ENCODE measurements around the gene MAP3K5.

The MAP3K5 gene

DNA sequence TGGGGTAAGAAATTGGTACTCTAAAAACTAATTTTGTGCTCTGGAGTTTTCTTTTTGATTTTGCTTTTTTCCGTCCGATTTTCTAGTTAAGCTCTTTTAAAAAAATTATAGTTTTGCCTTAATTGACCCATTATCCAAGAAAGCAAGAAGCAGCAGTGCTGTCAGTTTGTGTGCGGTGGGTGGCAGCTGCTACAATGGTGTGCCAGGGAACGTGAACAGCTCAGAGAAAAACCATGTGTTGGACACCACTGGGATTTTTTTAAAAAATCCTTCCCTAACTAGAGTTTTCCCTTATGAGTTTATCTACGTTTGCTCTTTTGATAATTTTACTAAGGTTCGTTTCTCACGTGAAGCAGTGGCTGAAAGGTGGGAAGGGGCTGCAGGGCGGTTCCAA, 8.0 kb downstream of the MAP3K5 start:
- H2AK5ac ChIP-seq (ENCODE audit: low read length, severe bottlenecking), result no peak overlapping the region
- no peak overlapping the region for H4K8ac ChIP-seq (ENCODE audit: low read length)
- 96% methylated on average over 8 of the region's 8 CpGs for WGBS
- H3K9me3 ChIP-seq (ENCODE audit: control insufficient read depth, low read length), result no peaks in the 10 kb centered on the region
- no peak overlapping the region for H2BK12ac ChIP-seq (ENCODE audit: low read length in 2 of 2)
- H3K18ac ChIP-seq (ENCODE audit: low read depth in 1 of 2, low read length in 2 of 2), result no peak overlapping the region
- no peak overlapping the region for H3K4me2 ChIP-seq (ENCODE audit: low read length, poor library complexity, severe bottlenecking)
- H3K79me1 ChIP-seq (replicated peaks; ENCODE audit: low read length, poor library complexity, severe bottlenecking), result peaks cover 24% of the 10 kb centered on the region
- no peak overlapping the region for H3K4me3 ChIP-seq (ENCODE audit: insufficient read depth in 1 of 2, low read depth in 1 of 2, low read length in 2 of 2)
- no peak overlapping the region for H2AFZ ChIP-seq (ENCODE audit: low read depth, low read length)
- H4K91ac ChIP-seq (ENCODE audit: low read length), result no peak overlapping the region
- H3K4ac ChIP-seq (ENCODE audit: low read depth in 1 of 2, low read length in 2 of 2), result no peak overlapping the region
- no peak overlapping the region for H3K14ac ChIP-seq (ENCODE audit: low read length in 2 of 2)
- H3K27ac ChIP-seq (ENCODE audit: low read length, poor library complexity, severe bottlenecking), result no peak overlapping the region
- H3K27me3 ChIP-seq (ENCODE audit: control insufficient read depth in 1 of 2, insufficient read depth in 1 of 2, low read length in 2 of 2), result no peaks in the 10 kb centered on the region
- no peak overlapping the region for H3K9ac ChIP-seq (ENCODE audit: low read length)
- H3K23ac ChIP-seq (ENCODE audit: low read length in 2 of 2), result no peak overlapping the region
- no peaks in the 10 kb centered on the region for H3K36me3 ChIP-seq (ENCODE audit: control insufficient read depth in 1 of 2, insufficient read depth in 2 of 2, low read depth in 1 of 2, low read length in 2 of 2)
- no peak overlapping the region for H2BK5ac ChIP-seq (ENCODE audit: low read depth, low read length, poor library complexity, severe bottlenecking)
- no peak for DNase-seq
- H2BK120ac ChIP-seq (ENCODE audit: low read depth, low read length), result no peak overlapping the region
- no peak overlapping the region for H2BK15ac ChIP-seq (ENCODE audit: low read depth, poor library complexity, severe bottlenecking)
- H3K4me1 ChIP-seq (ENCODE audit: control insufficient read depth, insufficient read depth, low read depth, low read length), result peaks cover 8% of the 10 kb centered on the region

DNA sequence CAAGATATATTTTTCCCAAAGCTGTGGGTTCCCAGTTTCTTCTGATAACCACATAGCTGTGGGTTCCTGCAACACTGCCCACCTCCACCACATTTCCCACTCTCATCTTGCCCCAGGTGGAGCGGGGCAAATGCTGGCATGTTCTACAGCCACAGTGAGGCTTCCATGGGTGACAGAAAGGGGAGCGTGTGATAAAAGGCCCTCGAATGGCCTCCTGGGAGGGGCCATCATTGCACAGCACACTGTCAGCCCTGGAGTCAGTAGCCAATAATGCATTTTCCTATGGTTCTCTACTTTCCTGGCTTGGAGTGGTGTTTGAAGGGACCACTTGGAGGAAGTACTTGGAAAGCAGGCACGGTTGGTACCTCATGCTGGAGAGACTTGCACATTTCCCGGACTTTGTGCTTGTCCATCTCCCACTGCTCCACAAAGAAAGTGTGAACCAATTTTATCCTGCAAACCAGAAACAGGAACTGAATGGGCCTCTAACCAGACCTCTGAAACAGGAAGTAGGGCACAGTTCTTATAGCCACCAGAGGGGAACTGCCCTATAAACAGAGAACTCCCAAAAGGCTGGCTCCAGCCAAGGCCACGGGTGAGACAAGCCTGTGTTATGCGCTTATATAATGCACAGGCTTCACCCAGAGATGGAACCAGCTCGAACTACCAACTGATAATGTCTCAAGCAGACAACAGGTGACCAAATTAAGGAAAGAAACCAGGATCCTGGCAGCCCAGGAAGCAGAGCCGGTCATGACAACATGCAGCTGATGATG, 8.6 kb downstream of the MAP3K5 start:
- H3K9me3 ChIP-seq (ENCODE audit: control insufficient read depth, low read length), result no peaks in the 10 kb centered on the region
- no peaks in the 10 kb centered on the region for H3K36me3 ChIP-seq (ENCODE audit: control insufficient read depth in 1 of 2, insufficient read depth in 2 of 2, low read depth in 1 of 2, low read length in 2 of 2)
- no peaks in the 10 kb centered on the region for H3K27me3 ChIP-seq (ENCODE audit: control insufficient read depth in 1 of 2, insufficient read depth in 1 of 2, low read length in 2 of 2)
- no peak overlapping the region for H2BK15ac ChIP-seq (ENCODE audit: low read depth, poor library complexity, severe bottlenecking)
- peak overlapping the region; percentile 3 to 79 for H3K4ac ChIP-seq (ENCODE audit: low read depth in 1 of 2, low read length in 2 of 2)
- H2BK120ac ChIP-seq (ENCODE audit: low read depth, low read length), result no peak overlapping the region
- H3K9ac ChIP-seq (ENCODE audit: low read length), result no peak overlapping the region
- no peak overlapping the region for H3K27ac ChIP-seq (ENCODE audit: low read length, poor library complexity, severe bottlenecking)
- peak overlapping the region; percentile 35 to 93 for H3K18ac ChIP-seq (ENCODE audit: low read depth in 1 of 2, low read length in 2 of 2)
- H2AK5ac ChIP-seq (ENCODE audit: low read length, severe bottlenecking), result no peak overlapping the region
- H3K79me1 ChIP-seq (replicated peaks; ENCODE audit: low read length, poor library complexity, severe bottlenecking), result peaks cover 23% of the 10 kb centered on the region
- no peak overlapping the region for H3K4me3 ChIP-seq (ENCODE audit: insufficient read depth in 1 of 2, low read depth in 1 of 2, low read length in 2 of 2)
- no peak overlapping the region for H2BK12ac ChIP-seq (ENCODE audit: low read length in 2 of 2)
- H3K4me2 ChIP-seq (ENCODE audit: low read length, poor library complexity, severe bottlenecking), result no peak overlapping the region
- H3K4me1 ChIP-seq (ENCODE audit: control insufficient read depth, insufficient read depth, low read depth, low read length), result peaks cover 8% of the 10 kb centered on the region
- no peak for DNase-seq
- H3K23ac ChIP-seq (ENCODE audit: low read length in 2 of 2), result no peak overlapping the region
- 88% methylated on average over 9 of the region's 9 CpGs for WGBS
- no peak overlapping the region for H2AFZ ChIP-seq (ENCODE audit: low read depth, low read length)
- peak overlapping the region; percentile 76 for H4K8ac ChIP-seq (ENCODE audit: low read length)
- H3K14ac ChIP-seq (ENCODE audit: low read length in 2 of 2), result no peak overlapping the region
- H4K91ac ChIP-seq (ENCODE audit: low read length), result no peak overlapping the region
- H2BK5ac ChIP-seq (ENCODE audit: low read depth, low read length, poor library complexity, severe bottlenecking), result no peak overlapping the region

DNA sequence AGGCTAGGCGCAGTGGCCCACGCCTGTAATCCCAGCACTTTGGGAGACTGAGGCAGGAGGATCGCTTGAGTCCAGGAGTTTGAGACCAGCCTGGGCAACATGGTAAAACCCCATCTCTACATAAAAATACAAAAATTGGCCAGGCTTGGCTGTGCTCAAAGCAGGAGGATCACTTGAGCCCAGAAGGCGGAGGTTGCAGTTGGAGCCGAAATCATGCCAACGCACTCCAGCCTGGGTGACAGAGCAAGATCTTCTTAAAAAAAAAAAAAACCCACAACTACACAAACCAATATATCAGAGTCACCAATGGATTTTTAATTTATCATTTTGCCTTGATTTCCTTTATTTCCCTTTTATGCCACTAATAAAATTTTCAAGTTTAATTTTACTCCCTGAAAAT, 9.3 kb downstream of the MAP3K5 start:
- Histone ChIP-seq H3K4ac (ENCODE audit: low read depth in 1 of 2, low read length in 2 of 2) (no peak overlapping the region), H3K4me2 (ENCODE audit: low read length, poor library complexity, severe bottlenecking) (no peak overlapping the region), H3K4me3 (ENCODE audit: insufficient read depth in 1 of 2, low read depth in 1 of 2, low read length in 2 of 2) (no peak overlapping the region), H3K27me3 (ENCODE audit: control insufficient read depth in 1 of 2, insufficient read depth in 1 of 2, low read length in 2 of 2) (no peaks in the 10 kb centered on the region), H3K9ac (ENCODE audit: low read length) (no peak overlapping the region), H3K4me1 (ENCODE audit: control insufficient read depth, insufficient read depth, low read depth, low read length) (peaks cover 8% of the 10 kb centered on the region), H3K23ac (ENCODE audit: low read length in 2 of 2) (no peak overlapping the region), H4K91ac (ENCODE audit: low read length) (no peak overlapping the region), H3K18ac (ENCODE audit: low read depth in 1 of 2, low read length in 2 of 2) (peak overlapping the region in 1 of 2 experiments; percentile 39), H3K9me3 (ENCODE audit: control insufficient read depth, low read length) (no peaks in the 10 kb centered on the region), H2AK5ac (ENCODE audit: low read length, severe bottlenecking) (no peak overlapping the region), H3K36me3 (ENCODE audit: control insufficient read depth in 1 of 2, insufficient read depth in 2 of 2, low read depth in 1 of 2, low read length in 2 of 2) (no peaks in the 10 kb centered on the region), H3K14ac (ENCODE audit: low read length in 2 of 2) (no peak overlapping the region), H2AFZ (ENCODE audit: low read depth, low read length) (no peak overlapping the region), H2BK120ac (ENCODE audit: low read depth, low read length) (no peak overlapping the region), H3K27ac (ENCODE audit: low read length, poor library complexity, severe bottlenecking) (peak overlapping the region; percentile 35), H2BK5ac (ENCODE audit: low read depth, low read length, poor library complexity, severe bottlenecking) (no peak overlapping the region), H4K8ac (ENCODE audit: low read length) (no peak overlapping the region), H2BK12ac (ENCODE audit: low read length in 2 of 2) (no peak overlapping the region), H3K79me1 (replicated peaks; ENCODE audit: low read length, poor library complexity, severe bottlenecking) (peaks cover 25% of the 10 kb centered on the region), H2BK15ac (ENCODE audit: low read depth, poor library complexity, severe bottlenecking) (no peak overlapping the region)
- WGBS, result 98% methylated on average over 6 of the region's 6 CpGs
- no peak for DNase-seq

DNA sequence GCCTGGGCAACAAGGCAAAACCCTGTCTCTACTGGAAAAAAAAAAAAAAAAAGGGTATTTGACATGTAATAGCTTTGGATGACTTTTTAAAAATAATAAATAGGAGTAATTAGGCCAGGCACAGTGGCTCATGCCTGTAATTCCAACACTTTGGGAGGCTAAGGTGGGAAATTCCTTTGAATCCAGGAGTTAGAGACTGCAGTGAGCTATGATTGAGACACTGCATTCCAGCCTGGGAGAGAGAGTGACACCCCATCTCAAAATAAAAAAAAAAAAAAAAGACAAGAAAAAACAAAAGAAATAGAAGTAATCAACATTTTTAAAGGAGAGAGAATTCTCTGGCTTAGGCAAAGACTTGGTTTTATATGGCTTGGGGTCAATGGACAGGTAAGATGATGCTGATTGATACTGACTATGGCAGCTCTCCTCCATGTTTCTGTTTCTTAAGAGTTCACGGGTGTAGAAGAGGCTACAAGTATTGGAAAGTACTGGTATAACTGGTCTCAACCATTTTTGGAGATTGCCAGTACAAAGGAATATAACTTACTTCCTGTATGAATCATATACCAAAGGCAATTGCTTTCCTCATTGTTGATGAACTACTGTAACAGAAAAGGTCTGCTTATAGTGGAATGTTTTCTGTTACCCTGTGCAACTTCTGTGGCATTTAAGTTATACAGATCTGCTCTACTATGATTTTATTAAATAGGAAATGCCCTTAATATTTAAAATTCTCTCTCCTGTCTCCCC, 10.1 kb downstream of the MAP3K5 start:
- 50% methylated on average over 1 of the region's 1 CpG for WGBS
- peak overlapping the region; percentile 56 for H3K27ac ChIP-seq (ENCODE audit: low read length, poor library complexity, severe bottlenecking)

More for the DNA sequence above, 10.1 kb downstream of the MAP3K5 start:
- H3K36me3 ChIP-seq (ENCODE audit: control insufficient read depth in 1 of 2, insufficient read depth in 2 of 2, low read depth in 1 of 2, low read length in 2 of 2), result no peaks in the 10 kb centered on the region
- peak; percentile 45 for DNase-seq
- no peak overlapping the region for H4K8ac ChIP-seq (ENCODE audit: low read length)
- H2BK120ac ChIP-seq (ENCODE audit: low read depth, low read length), result no peak overlapping the region
- H2AK5ac ChIP-seq (ENCODE audit: low read length, severe bottlenecking), result no peak overlapping the region
- H3K9ac ChIP-seq (ENCODE audit: low read length), result no peak overlapping the region
- H2BK12ac ChIP-seq (ENCODE audit: low read length in 2 of 2), result no peak overlapping the region
- peak overlapping the region in 1 of 2 experiments; percentile 57 for H3K18ac ChIP-seq (ENCODE audit: low read depth in 1 of 2, low read length in 2 of 2)
- H3K4me1 ChIP-seq (ENCODE audit: control insufficient read depth, insufficient read depth, low read depth, low read length), result peaks cover 8% of the 10 kb centered on the region
- no peak overlapping the region for H3K4me3 ChIP-seq (ENCODE audit: insufficient read depth in 1 of 2, low read depth in 1 of 2, low read length in 2 of 2)
- H3K27me3 ChIP-seq (ENCODE audit: control insufficient read depth in 1 of 2, insufficient read depth in 1 of 2, low read length in 2 of 2), result no peaks in the 10 kb centered on the region
- H2AFZ ChIP-seq (ENCODE audit: low read depth, low read length), result no peak overlapping the region
- no peak overlapping the region for H2BK5ac ChIP-seq (ENCODE audit: low read depth, low read length, poor library complexity, severe bottlenecking)
- H2BK15ac ChIP-seq (ENCODE audit: low read depth, poor library complexity, severe bottlenecking), result no peak overlapping the region
- no peaks in the 10 kb centered on the region for H3K9me3 ChIP-seq (ENCODE audit: control insufficient read depth, low read length)
- no peak overlapping the region for H3K4ac ChIP-seq (ENCODE audit: low read depth in 1 of 2, low read length in 2 of 2)
- H3K14ac ChIP-seq (ENCODE audit: low read length in 2 of 2), result no peak overlapping the region
- H4K91ac ChIP-seq (ENCODE audit: low read length), result no peak overlapping the region
- H3K4me2 ChIP-seq (ENCODE audit: low read length, poor library complexity, severe bottlenecking), result no peak overlapping the region
- H3K23ac ChIP-seq (ENCODE audit: low read length in 2 of 2), result no peak overlapping the region
- peaks cover 24% of the 10 kb centered on the region for H3K79me1 ChIP-seq (replicated peaks; ENCODE audit: low read length, poor library complexity, severe bottlenecking)
